K562 treated with DMSO at 1 percent for 24 hours (cell line): ENCODE results near the gene BCL2L2. TPM values are rescaled to one million over a fixed set of nuclear protein-coding genes. Genes with fewer than 3 reads are reported as not detected.

ENCODE experiments used
- total RNA-seq: library from RNA; unstranded; fragments of 300-600 nt; gene quantifications from 2 replicates; pipeline ENCODE4 v1.2.3, GENCODE V29; 2022; ENCODE audit warnings: low read depth; ENCODE audit not compliant: insufficient read depth

Gene BCL2L2, protein sequence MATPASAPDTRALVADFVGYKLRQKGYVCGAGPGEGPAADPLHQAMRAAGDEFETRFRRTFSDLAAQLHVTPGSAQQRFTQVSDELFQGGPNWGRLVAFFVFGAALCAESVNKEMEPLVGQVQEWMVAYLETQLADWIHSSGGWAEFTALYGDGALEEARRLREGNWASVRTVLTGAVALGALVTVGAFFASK
- 18.4 and 20.3 TPM in 2 replicates for total RNA-seq

GRCh38 chr14:23306412-23307145, at the start of gene BCL2L2:
BCL2L2 (plus strand) TSS chr14:23306833; CDS start chr14:23307768, 935 bp downstream.

DNA sequence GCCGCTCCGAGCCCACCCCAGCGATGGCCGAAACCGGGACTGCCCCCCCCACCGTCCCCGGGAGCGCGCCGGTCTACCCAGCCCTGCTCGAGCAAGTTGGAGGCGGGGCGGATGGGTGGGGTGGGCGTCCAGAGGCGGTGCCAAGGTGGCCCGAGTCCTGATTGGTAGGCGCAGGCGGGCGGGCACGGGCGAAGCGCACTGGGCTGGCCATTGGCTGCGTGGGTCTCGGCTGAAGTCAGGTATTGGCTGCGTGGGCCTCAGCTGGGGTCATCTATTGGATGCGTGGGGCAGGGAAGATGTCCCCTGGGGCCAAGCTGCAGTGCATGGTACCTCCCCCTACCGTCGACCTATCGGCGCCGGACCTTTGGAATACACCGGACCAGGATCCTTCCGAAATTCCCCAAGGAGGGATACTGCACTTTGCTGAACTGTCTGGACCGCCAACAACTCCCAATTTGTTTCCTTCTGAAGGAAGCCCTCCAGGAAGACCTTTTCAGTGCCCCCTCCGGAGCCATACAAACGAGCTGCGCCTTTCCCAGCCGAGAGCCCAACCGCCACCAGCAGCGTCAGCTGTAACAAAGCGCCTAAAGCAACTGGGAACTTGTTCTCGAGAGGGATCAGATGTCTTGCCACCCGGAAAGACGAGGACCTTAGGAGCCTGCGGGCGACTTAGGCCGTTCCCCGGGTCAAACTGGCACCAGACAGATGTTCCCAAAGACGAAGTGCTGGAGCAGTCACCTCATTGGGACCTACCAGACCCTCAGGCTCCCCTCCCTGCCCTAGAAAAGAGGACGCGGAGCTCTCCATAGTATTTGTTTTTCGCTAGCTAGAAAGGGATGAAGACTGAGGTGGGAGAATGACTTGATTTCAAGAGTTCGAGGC, 20.4 kb upstream of the BCL2L2 start, which contains the start of gene HOMEZ:
HOMEZ (minus strand) TSS at position 113 of the 882 bp plus-strand sequence. CDS start 180 bp downstream, outside the sequence.

GRCh38 chr14:23302290-23303225, 4.1 kb upstream of the BCL2L2 start, which contains the start of gene PPP1R3E:
PPP1R3E (minus strand) TSS chr14:23302859; CDS start chr14:23302576, 283 bp downstream.

DNA sequence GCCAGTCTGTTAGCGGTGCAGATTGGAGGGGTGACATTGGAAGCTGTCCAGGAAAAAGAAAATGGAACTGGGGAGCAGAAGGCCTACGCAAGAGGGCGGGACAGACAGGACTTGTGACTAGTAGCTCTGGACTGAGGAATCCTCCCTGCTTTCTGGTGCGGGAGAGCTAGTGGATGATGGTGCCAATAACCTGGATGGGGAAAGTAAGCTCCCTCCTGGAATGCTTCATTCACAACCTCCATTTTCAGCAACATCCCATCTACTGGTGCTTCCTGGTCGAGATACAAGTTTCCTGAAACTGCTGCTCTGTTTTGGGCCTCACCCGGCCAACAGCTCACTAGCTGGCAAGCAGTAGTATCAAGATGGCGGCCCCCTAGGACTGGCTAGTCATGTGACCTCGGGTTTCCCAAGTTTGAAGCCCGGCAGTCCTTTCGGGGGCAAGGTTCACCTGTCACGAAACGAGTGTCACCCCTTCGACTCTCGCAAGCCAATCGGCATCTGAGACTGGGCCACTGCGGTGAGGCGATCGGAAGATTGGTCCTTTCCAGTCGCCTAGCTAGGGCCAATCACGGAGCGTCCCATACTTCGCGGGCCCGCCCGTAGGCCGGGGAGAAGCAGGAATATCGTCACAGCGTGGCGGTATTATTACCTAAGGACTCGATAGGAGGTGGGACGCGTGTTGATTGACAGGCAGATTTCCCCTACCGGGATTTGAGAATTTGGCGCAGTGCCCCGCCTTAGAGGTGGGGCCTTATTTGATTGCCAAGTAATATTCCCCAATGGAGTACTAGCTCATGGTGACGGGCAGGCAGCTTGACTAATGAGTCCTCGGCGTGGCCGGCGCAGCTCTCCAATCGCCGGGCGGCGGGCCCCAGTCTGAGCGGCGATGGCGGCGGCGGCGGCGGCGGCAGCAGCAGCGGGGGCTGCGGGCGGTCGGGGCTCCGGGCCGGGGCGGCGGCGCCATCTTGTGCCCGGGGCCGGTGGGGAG, 14.2 kb downstream of the BCL2L2 start, which contains the start of gene PABPN1:
PABPN1 (plus strand) TSS at position 874 of the 988 bp plus-strand sequence; CDS start at position 887, 13 bp downstream.

DNA sequence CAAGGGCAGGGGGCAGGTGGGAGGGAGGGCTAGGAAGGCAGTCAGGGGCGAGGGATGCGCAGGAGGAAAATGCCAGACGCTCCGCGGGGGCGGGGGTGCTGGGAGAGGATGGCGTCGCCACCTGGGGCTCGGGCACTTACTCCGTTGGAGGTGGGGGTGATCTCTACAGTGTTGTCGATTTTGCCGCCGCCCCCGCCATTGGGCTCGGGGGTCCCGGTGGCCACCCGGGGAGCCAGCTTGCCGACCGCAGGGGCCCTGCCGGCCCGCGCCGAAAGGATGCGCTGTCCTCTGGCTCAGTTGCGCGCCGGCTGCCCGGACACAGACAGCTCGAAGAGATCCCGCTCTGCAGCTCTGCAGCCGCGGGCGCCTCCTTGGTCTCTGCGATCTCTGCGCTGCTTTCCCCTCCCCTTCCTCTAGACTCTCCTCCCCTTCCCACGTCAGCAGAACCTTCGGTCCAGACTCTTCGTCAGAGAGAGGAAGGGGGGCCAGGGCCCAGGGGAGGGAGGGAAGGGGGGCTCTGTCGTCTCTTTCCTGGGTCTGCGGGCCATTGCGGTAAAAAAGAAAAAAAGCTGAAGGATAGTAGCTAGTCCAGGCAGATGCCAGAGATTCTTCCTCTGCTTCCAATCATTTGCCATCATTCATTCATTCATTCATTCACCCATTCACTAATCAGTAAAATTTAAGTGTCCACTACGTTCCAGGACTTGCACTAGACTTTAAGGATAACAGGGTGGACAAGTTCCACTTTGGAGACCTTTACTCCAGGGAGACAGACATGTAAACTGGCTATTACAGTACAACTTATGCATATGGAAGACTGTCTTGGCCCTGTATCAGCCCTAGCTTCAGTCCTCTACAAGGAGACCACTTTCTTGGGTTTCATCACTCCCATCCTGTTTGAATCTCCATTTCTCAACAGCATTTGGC, 46.1 kb downstream of the BCL2L2 start, which contains the start of gene SLC22A17:
SLC22A17 (minus strand) TSS at position 382 of the 927 bp plus-strand sequence.

Other genes starting within 250 kb of the BCL2L2 start
- gene CDH24, start 249.3 kb upstream of the BCL2L2 start, total RNA-seq, result 19.6 and 20.7 TPM in 2 replicates
- 102 and 115 TPM in 2 replicates for gene ACIN1, start 211.7 kb upstream of the BCL2L2 start, total RNA-seq
- gene C14orf119, start 211.3 kb upstream of the BCL2L2 start, total RNA-seq, result 33.7 and 50.7 TPM in 2 replicates
- not detected in 2 replicates for gene CIROP, start 201.8 kb upstream of the BCL2L2 start, total RNA-seq
- not detected in 2 replicates for gene CEBPE, start 187.6 kb upstream of the BCL2L2 start, total RNA-seq
- 7.6 and 9.6 TPM in 2 replicates for gene SLC7A8, start 123.2 kb upstream of the BCL2L2 start, total RNA-seq
- not detected in 2 replicates for gene RNF212B, start 68.9 kb upstream of the BCL2L2 start, total RNA-seq
- 11.7 and 15.7 TPM in 2 replicates for gene HOMEZ, start 20.7 kb upstream of the BCL2L2 start, total RNA-seq
- 9.0 and 10.3 TPM in 2 replicates for gene PPP1R3E, start 4.0 kb upstream of the BCL2L2 start, total RNA-seq
- 97.6 and 109 TPM in 2 replicates for gene PABPN1, start 14.6 kb downstream of the BCL2L2 start, total RNA-seq
- gene SLC22A17, start 46.1 kb downstream of the BCL2L2 start, total RNA-seq, result 0.73 and 1.1 TPM in 2 replicates
- gene EFS, start 58.3 kb downstream of the BCL2L2 start, total RNA-seq, result not detected in 2 replicates
- not detected in 2 replicates for gene IL25, start 66.0 kb downstream of the BCL2L2 start, total RNA-seq
- gene CMTM5, start 70.2 kb downstream of the BCL2L2 start, total RNA-seq, result not detected in 2 replicates
- not detected in 2 replicates for gene MYH6, start 101.4 kb downstream of the BCL2L2 start, total RNA-seq
- not detected in 2 replicates for gene MYH7, start 128.8 kb downstream of the BCL2L2 start, total RNA-seq
- 31.3 and 32.8 TPM in 2 replicates for gene NGDN, start 162.9 kb downstream of the BCL2L2 start, total RNA-seq
- gene ZFHX2, start 244.9 kb downstream of the BCL2L2 start, total RNA-seq, result 0.14 and 0.25 TPM in 2 replicates
- 5.7 and 7.4 TPM in 2 replicates for gene THTPA, start 249.4 kb downstream of the BCL2L2 start, total RNA-seq